MCF 10A (cell line): ENCODE measurements around the gene NOL6. TPM values are rescaled to one million over a fixed set of nuclear protein-coding genes. Genes with fewer than 3 reads are reported as not detected.

ENCODE experiments used
- BruUV-seq: library from RNA; stranded (reverse); fragments of 400-500 nt; replicated peaks from 2 replicates; lab custom pipeline; 2021; lab: Mats Ljungman, UMichigan
- CTCF ChIA-PET: fragments of 300-600 bp; sonication (Branson Sonifier 250); formaldehyde crosslinking; extraction: SDS; loops from one replicate; lab custom pipeline; 2021; ENCODE audit warnings: antibody characterized with exemption, inconsistent platforms; lab: Yijun Ruan, JAX
- POLR2A ChIA-PET: fragments of 300-600, 350-650 bp; sonication (Branson Sonifier 250); formaldehyde crosslinking; extraction: SDS; loops from one replicate; lab custom pipeline; 2020; ENCODE audit warnings: antibody characterized with exemption, inconsistent platforms; lab: Yijun Ruan, JAX
- DNase-seq: peaks from one replicate; pipeline ENCODE4 v3.0.0-alpha.2; 2018; ENCODE audit not compliant: unreplicated experiment
- H3K27ac Mint-ChIP-seq: one replicate; pipeline ENCODE4 v1.8.0; 2022; ENCODE audit warnings: mild to moderate bottlenecking, low read depth, mixed read lengths; ENCODE audit not compliant: unreplicated experiment
- H3K27me3 Mint-ChIP-seq: one replicate; pipeline ENCODE4 v1.8.0; 2022; ENCODE audit warnings: mixed read lengths; ENCODE audit not compliant: insufficient read depth, unreplicated experiment
- H3K36me3 Mint-ChIP-seq: one replicate; pipeline ENCODE4 v1.8.0; 2022; ENCODE audit warnings: mild to moderate bottlenecking, moderate library complexity, mixed read lengths; ENCODE audit not compliant: insufficient read depth, unreplicated experiment
- H3K4me1 Mint-ChIP-seq: one replicate; pipeline ENCODE4 v1.8.0; 2022; ENCODE audit warnings: mixed read lengths; ENCODE audit not compliant: insufficient read depth, unreplicated experiment
- H3K4me3 Mint-ChIP-seq: one replicate; pipeline ENCODE4 v1.8.0; 2022; ENCODE audit warnings: mild to moderate bottlenecking, moderate library complexity, mixed read lengths; ENCODE audit not compliant: unreplicated experiment
- H3K9me3 Mint-ChIP-seq: one replicate; pipeline ENCODE4 v1.8.0; 2022; ENCODE audit warnings: mixed read lengths; ENCODE audit not compliant: unreplicated experiment
- CTCF ChIP-seq: fragments of 200-600 bp; IDR thresholded peaks from one replicate; pipeline ENCODE4 v1.8.0; 2022; ENCODE audit warnings: antibody characterized with exemption, mild to moderate bottlenecking; ENCODE audit not compliant: unreplicated experiment
- intact Hi-C: fragments of 100-400 bp; cut with micrococcal nuclease; formaldehyde crosslinking; loops from 2 replicates; pipeline ENCODE4 v1.14.1; 2022
- microRNA-seq: library from miRNA; unstranded; fragments of <30 nt; microRNA quantifications from one replicate; pipeline ENCODE4 v1.2.0, GENCODE V29; 2022
- total RNA-seq: library from RNA; stranded (reverse); gene quantifications from 2 replicates; pipeline ENCODE4 v1.2.3, GENCODE V29; 2022

The NOL6 gene
- total RNA-seq, 1 experiment from 2014 or later: 48.6 TPM

GRCh38 chr9:33414268-33414667, 59.5 kb downstream of the NOL6 start:
- H3K4me3 Mint-ChIP-seq: no peak overlapping the region
- no TSS peak for BruUV-seq
- no peak overlapping the region for H3K27ac Mint-ChIP-seq
- H3K9me3 Mint-ChIP-seq: no peaks in the 10 kb centered on the region
- DNase-seq: no peak
- peaks cover 34% of the 10 kb centered on the region for H3K4me1 Mint-ChIP-seq
- POLR2A ChIA-PET: no interaction called here
- H3K27me3 Mint-ChIP-seq: no peaks in the 10 kb centered on the region
- CTCF ChIA-PET: interaction anchor here (1.6 to 6.1 kb wide), 5 partner anchors 10 to 52 kb away, joined by 4 to 50 read pairs (median 25); no protein-coding TSS in a partner anchor
- intact Hi-C loops: no loop called here
- H3K36me3 Mint-ChIP-seq: no peaks in the 10 kb centered on the region
- TF ChIP-seq CTCF: no peak

Small RNA genes lying within 50 kb of the gene (microRNA-seq; reads per million reads assigned to microRNA genes)
- 2.4 reads per million, percentile 18 among the genes with 10 or more reads in this experiment for gene MIR6851

Other genes with a start within 250 kb of the NOL6 start
- not detected in 2 replicates for gene SPINK4, start 233.8 kb downstream of the NOL6 start, total RNA-seq
- gene BAG1, start 209.2 kb downstream of the NOL6 start, total RNA-seq: 75.7 and 91.8 TPM in 2 replicates
- gene CHMP5, start 208.9 kb downstream of the NOL6 start, total RNA-seq: 67.6 and 85.1 TPM in 2 replicates
- 66.7 and 78.5 TPM in 2 replicates for gene NFX1, start 183.4 kb downstream of the NOL6 start, total RNA-seq
- gene AQP7, start 71.4 kb downstream of the NOL6 start, total RNA-seq: not detected in 2 replicates
- 0.83 and 0.89 TPM in 2 replicates for gene AQP3, start 26.3 kb downstream of the NOL6 start, total RNA-seq
- 12.5 and 13.0 TPM in 2 replicates for gene ANKRD18B, start 50.3 kb upstream of the NOL6 start, total RNA-seq